ENCODE results near the gene GOLGA8M.
"Not testable (repeated sequence)": the region's sequence is repeated elsewhere in the genome, so short reads cannot be mapped to it uniquely, and the experiment has no call there.

- TF ChIP-seq CTCF (conservative IDR thresholded peaks at IDR 0.05); EZH2 (IDR thresholded peaks at IDR 0.05; ENCODE audit: low read depth): not testable (repeated sequence)
Observed at GRCh38 chr15:28712270-28712669, at the start of gene GOLGA8M.

Data from PC-9 (cell line).